Psoas muscle (tissue), 8 donors: ENCODE results near the gene SLC24A3. TPM values are rescaled to one million over a fixed set of nuclear protein-coding genes. Genes with fewer than 3 reads are reported as not detected.

Experiments
- ATAC-seq, 4 donors: fragments of 200-7000 bp; cut with Tn5 transposase; one replicate each; pipeline ENCODE4 v1.9.1; 2020; ENCODE audit warnings: moderate library complexity in 3 of 4, mild to moderate bottlenecking in 2 of 4
- DNase-seq, 2 donors: peaks; one replicate each; pipeline ENCODE4 v3.0.0-alpha.2; 2020
- H3K27ac ChIP-seq: fragments of 200-600 bp; one replicate; pipeline ENCODE4 v1.8.0; 2022
- H3K27me3 ChIP-seq, 3 donors: fragments of 200-600 bp in 1 of 3; one replicate each; pipeline versions ENCODE4 v1.6.1 to v1.8.0; 2013 to 2022; ENCODE audit warnings: low read length in 2 of 3, mild to moderate bottlenecking in 2 of 3, moderate library complexity in 1 of 3; ENCODE audit not compliant: insufficient read depth in 3 of 3
- H3K36me3 ChIP-seq, 2 donors: fragments of 200-600 bp in 1 of 2; one replicate each; pipeline versions ENCODE4 v1.6.1 to v1.8.0; 2013 to 2022; ENCODE audit warnings: low read depth in 1 of 2, mild to moderate bottlenecking in 1 of 2, moderate library complexity in 1 of 2; ENCODE audit not compliant: insufficient read depth in 1 of 2
- H3K4me1 ChIP-seq: fragments of 200-600 bp; one replicate; pipeline ENCODE4 v1.8.0; 2022
- H3K4me3 ChIP-seq: fragments of 200-600 bp; one replicate; pipeline ENCODE4 v1.8.0; 2022; ENCODE audit warnings: mild to moderate bottlenecking
- H3K9me3 ChIP-seq: fragments of 200-600 bp; one replicate; pipeline ENCODE4 v1.8.0; 2022
- WGBS, 3 donors: extraction: QIAGEN DNeasy Blood & Tissue Kit; methylation state at CpG; one replicate each; pipeline versions ENCODE4 v1.1.6 to v1.1.7; 2013; 5-methylcytosine and 5-hydroxymethylcytosine counted together
- intact Hi-C, 2 donors: fragments of 100-400 bp; cut with DNase I; formaldehyde crosslinking; loops; one replicate each; pipeline versions ENCODE4 v1.11.0 to v1.14.2; 2022
- polyA plus RNA-seq, 3 donors: library from polyadenylated mRNA; stranded (reverse); fragments of 200-250 nt; gene quantifications; one replicate each; pipeline ENCODE4 v1.2.3, GENCODE V29; 2013
- total RNA-seq, 4 donors: library from RNA; stranded (reverse); fragmentation: NEBNext Ultra II Directional in 2 of 4; extraction: Animal tissue kit (Norgen Biotek cat#: 25700) in 2 of 4; gene quantifications; one replicate each; pipeline versions ENCODE4 v1.2.1 to v1.2.4, GENCODE V29; 2021 to 2023
- TF ChIP-seq, protein P1 (sequence below): fragments of 200-600 bp; IDR thresholded peaks from one replicate; pipeline ENCODE4 v1.8.0; 2022; ENCODE audit warnings: antibody characterized with exemption
- donor health status: healthy with polysubstance abuse.
- donor health status: DM: no; HTN: no; CAD: no; lungs with moderate emphysema.
- donor health status: Bipolar disorder and iron deficiency.
- donor health status: healthy.
- donor health status: DM: yes; HTN: yes; CAD: no.
- donor health status: DM: no; HTN: no; CAD: no.
- donor health status: DM: no; HTN: no; CAD: no.
- donor health status: DM: yes; HTN: yes; CAD: no.

Gene SLC24A3
- total and polyA plus RNA-seq, 7 donors: 3.0 to 24.4 (median 8.2) TPM

- Histone ChIP-seq H3K27ac (no peak overlapping the region), H3K27me3 (no peaks in the 10 kb centered on the region), H3K4me3 (no peak overlapping the region), H3K36me3 (no peaks in the 10 kb centered on the region), H3K9me3 (no peaks in the 10 kb centered on the region), H3K4me1 (peaks cover 20% of the 10 kb centered on the region)
- DNase-seq (no peak), ATAC-seq (no peak)
- intact Hi-C loops: no loop called here
- WGBS, 3 donors: 31 to 47% (median 44%) methylated on average over 4 of the region's 4 CpGs
- TF ChIP-seq, protein P1, sequence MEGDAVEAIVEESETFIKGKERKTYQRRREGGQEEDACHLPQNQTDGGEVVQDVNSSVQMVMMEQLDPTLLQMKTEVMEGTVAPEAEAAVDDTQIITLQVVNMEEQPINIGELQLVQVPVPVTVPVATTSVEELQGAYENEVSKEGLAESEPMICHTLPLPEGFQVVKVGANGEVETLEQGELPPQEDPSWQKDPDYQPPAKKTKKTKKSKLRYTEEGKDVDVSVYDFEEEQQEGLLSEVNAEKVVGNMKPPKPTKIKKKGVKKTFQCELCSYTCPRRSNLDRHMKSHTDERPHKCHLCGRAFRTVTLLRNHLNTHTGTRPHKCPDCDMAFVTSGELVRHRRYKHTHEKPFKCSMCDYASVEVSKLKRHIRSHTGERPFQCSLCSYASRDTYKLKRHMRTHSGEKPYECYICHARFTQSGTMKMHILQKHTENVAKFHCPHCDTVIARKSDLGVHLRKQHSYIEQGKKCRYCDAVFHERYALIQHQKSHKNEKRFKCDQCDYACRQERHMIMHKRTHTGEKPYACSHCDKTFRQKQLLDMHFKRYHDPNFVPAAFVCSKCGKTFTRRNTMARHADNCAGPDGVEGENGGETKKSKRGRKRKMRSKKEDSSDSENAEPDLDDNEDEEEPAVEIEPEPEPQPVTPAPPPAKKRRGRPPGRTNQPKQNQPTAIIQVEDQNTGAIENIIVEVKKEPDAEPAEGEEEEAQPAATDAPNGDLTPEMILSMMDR: no peak
Measured at GRCh38 chr20:19598117-19598850, 385.8 kb downstream of the SLC24A3 start.

DNA sequence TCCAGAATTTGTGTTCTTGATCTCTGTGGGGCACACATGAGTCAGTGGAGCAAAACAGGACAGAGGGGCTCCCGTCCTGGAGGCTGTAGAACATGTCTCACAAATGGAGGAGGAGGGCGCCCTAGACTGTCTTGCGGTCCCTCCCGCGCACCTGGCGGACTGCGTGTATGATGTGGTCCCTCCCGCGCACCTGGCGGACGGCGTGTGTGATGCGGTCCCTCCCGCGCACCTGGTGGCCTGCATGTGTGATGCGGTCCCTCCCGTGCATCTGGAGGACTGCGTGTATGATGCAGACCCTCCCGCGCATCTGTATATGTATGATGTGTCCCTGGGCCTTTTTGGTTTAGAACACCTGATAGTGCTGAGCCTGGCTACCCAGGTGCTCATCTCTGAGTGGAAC lies 386.8 kb downstream of the SLC24A3 start:
- DNase-seq: no peak
- WGBS, 3 donors: 96 to 98% (median 97%) methylated on average over 20 of the region's 20 CpGs

GRCh38 chr20:19600042-19600441 lies 387.6 kb downstream of the SLC24A3 start:
- Histone ChIP-seq H3K27me3 (no peaks in the 10 kb centered on the region), H3K4me3 (no peak overlapping the region), H3K9me3 (no peaks in the 10 kb centered on the region), H3K36me3 (no peaks in the 10 kb centered on the region), H3K4me1 (peaks cover 23% of the 10 kb centered on the region), H3K27ac (no peak overlapping the region)
- DNase-seq (no peak), ATAC-seq (no peak)
- TF ChIP-seq, protein P1: no peak
- 66 to 77% (median 66%) methylated on average over 7 of the region's 7 CpGs for WGBS, 3 donors
- intact Hi-C loops: no loop called here

More for the DNA sequence above, 386.8 kb downstream of the SLC24A3 start:
- no peak overlapping the region for H3K4me3 ChIP-seq
- H3K36me3 ChIP-seq: no peaks in the 10 kb centered on the region
- no peaks in the 10 kb centered on the region for H3K9me3 ChIP-seq
- H3K27me3 ChIP-seq: no peaks in the 10 kb centered on the region
- peaks cover 23% of the 10 kb centered on the region for H3K4me1 ChIP-seq
- H3K27ac ChIP-seq: no peak overlapping the region
- intact Hi-C loops: no loop called here
- TF ChIP-seq, protein P1: no peak
- no peak for ATAC-seq

GRCh38 chr20:19601126-19601810 lies 388.8 kb downstream of the SLC24A3 start:
- Histone ChIP-seq H3K27ac (peak overlapping the region; percentile 51), H3K27me3 (no peaks in the 10 kb centered on the region), H3K4me1 (peaks cover 23% of the 10 kb centered on the region), H3K4me3 (no peak overlapping the region), H3K9me3 (no peaks in the 10 kb centered on the region), H3K36me3 (no peaks in the 10 kb centered on the region)
- intact Hi-C loops: no loop called here
- TF ChIP-seq, protein P1: no peak
- ATAC-seq: peak; percentile 62 to 72 (median 67)
- no peak for DNase-seq
- 26 to 34% (median 28%) methylated on average over 9 of the region's 9 CpGs for WGBS, 3 donors
